ENCODE data around the gene GIT2. TPM values are rescaled to one million over a fixed set of nuclear protein-coding genes. Genes with fewer than 3 reads are reported as not detected.

The GIT2 gene
- total RNA-seq, 1 experiment from 2014 or later = 40.0 TPM

DNA sequence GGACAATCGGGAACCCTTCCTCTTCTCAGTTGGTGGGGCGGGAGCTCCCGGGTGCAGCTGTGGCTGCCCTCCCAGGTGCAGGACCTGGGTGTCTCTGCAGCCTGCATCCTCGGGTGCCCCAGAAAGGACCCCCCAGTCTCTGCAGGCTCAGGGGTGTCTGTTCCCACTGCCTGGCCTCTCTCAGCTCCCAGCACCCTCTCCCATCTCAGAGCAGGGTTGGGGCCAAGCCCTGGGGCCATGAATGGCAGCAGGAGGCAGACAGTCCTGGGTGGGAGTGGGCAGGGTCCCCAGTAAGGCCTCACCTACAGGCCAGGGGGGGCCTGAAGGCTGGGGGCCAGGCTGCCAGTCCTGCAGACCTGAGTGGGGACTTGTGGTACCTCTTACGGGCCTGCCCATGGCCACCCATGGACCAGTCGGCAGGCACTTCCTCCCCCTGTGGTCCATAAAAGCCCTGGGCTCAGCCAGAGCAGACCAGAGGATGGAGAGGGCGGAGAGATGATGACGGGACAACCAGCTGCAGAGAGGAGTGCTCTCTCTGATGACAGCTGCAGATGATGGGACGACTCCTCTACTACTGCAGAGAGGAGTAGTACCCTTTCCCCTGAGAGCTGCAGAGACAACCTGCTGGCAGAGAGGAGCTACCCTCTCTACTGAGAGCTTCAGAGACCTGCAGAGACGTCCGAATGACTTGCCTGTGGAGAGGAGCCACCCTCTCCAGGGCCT lies 69.5 kb downstream of the GIT2 start:
- DNase-seq (ENCODE audit: low read depth, low spot score) (no peak), ATAC-seq (no peak)
- H3K9me3 ChIP-seq (ENCODE audit: control insufficient read depth, insufficient read depth, low read depth, low read length) = no peaks in the 10 kb centered on the region
- intact Hi-C loops (cut with micrococcal nuclease; ENCODE audit: unreplicated experiment) = loop anchor here (10.0 kb wide), 1 partner anchor 72 kb away; no protein-coding TSS in a partner anchor
- H3K4me1 ChIP-seq (ENCODE audit: control insufficient read depth, insufficient read depth, low read length) = no peaks in the 10 kb centered on the region
- H3K27ac ChIP-seq (ENCODE audit: low read length) = no peak overlapping the region
- CTCF ChIA-PET = interaction anchor here (0.9 kb wide), 1 partner anchor 10 kb away, joined by 3 read pairs; no protein-coding TSS in a partner anchor
- H3K36me3 ChIP-seq (ENCODE audit: control insufficient read depth, insufficient read depth, low read length) = no peaks in the 10 kb centered on the region
- POLR2A ChIA-PET = interaction anchor here (0.6 kb wide), 1 partner anchor 20 kb away, joined by 6 read pairs; no protein-coding TSS in a partner anchor
- no TSS peak for BruUV-seq (replicated peaks)
- no peak overlapping the region for H3K4me3 ChIP-seq (ENCODE audit: low read depth in 2 of 2, low read length in 2 of 2)
- no peaks in the 10 kb centered on the region for H3K27me3 ChIP-seq (ENCODE audit: control insufficient read depth, insufficient read depth, low read length)
- TF ChIP-seq TCF7L2 (IDR thresholded peaks at IDR 0.05; ENCODE audit: low read depth, low read length) = no peak
- TF ChIP-seq, protein P1, sequence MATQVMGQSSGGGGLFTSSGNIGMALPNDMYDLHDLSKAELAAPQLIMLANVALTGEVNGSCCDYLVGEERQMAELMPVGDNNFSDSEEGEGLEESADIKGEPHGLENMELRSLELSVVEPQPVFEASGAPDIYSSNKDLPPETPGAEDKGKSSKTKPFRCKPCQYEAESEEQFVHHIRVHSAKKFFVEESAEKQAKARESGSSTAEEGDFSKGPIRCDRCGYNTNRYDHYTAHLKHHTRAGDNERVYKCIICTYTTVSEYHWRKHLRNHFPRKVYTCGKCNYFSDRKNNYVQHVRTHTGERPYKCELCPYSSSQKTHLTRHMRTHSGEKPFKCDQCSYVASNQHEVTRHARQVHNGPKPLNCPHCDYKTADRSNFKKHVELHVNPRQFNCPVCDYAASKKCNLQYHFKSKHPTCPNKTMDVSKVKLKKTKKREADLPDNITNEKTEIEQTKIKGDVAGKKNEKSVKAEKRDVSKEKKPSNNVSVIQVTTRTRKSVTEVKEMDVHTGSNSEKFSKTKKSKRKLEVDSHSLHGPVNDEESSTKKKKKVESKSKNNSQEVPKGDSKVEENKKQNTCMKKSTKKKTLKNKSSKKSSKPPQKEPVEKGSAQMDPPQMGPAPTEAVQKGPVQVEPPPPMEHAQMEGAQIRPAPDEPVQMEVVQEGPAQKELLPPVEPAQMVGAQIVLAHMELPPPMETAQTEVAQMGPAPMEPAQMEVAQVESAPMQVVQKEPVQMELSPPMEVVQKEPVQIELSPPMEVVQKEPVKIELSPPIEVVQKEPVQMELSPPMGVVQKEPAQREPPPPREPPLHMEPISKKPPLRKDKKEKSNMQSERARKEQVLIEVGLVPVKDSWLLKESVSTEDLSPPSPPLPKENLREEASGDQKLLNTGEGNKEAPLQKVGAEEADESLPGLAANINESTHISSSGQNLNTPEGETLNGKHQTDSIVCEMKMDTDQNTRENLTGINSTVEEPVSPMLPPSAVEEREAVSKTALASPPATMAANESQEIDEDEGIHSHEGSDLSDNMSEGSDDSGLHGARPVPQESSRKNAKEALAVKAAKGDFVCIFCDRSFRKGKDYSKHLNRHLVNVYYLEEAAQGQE (IDR thresholded peaks at IDR 0.05; ENCODE audit: insufficient read depth in 1 of 2, low read depth in 2 of 2, low read length in 1 of 2) = no peak
- no peak for TF ChIP-seq POLR2AphosphoS5 (IDR thresholded peaks at IDR 0.05; ENCODE audit: low read depth, low read length)
- TF ChIP-seq SIN3A (IDR thresholded peaks at IDR 0.05; ENCODE audit: borderline replicate concordance, insufficient read depth, low read depth, low read length) = no peak
- TF ChIP-seq, protein P2, sequence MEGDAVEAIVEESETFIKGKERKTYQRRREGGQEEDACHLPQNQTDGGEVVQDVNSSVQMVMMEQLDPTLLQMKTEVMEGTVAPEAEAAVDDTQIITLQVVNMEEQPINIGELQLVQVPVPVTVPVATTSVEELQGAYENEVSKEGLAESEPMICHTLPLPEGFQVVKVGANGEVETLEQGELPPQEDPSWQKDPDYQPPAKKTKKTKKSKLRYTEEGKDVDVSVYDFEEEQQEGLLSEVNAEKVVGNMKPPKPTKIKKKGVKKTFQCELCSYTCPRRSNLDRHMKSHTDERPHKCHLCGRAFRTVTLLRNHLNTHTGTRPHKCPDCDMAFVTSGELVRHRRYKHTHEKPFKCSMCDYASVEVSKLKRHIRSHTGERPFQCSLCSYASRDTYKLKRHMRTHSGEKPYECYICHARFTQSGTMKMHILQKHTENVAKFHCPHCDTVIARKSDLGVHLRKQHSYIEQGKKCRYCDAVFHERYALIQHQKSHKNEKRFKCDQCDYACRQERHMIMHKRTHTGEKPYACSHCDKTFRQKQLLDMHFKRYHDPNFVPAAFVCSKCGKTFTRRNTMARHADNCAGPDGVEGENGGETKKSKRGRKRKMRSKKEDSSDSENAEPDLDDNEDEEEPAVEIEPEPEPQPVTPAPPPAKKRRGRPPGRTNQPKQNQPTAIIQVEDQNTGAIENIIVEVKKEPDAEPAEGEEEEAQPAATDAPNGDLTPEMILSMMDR (IDR thresholded peaks at IDR 0.05) = no peak
- in situ Hi-C loops (cut with HindIII; ENCODE audit: low pct_unique_long_range_greater_than_20kb, low sequenced_read_pairs) = no loop called here

DNA sequence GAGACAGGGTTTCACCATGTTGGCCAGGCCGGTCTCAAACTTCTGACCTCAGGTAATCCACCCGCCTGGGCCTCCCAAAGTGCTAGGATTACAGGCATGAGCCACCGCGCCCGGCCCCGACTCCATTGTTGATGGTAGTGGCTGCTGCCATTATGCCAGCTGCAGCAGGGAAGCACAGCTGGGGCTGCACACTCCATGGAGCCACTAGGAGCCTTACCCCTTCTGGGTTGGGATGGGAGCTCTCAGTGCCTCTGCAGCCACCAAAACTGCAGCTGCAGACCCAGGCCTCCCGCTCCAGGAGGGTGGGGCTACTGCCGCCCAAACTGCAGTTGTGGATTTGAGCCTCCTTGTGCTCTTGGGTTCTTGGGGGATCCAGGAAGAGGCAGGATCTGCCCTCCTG lies 70.2 kb downstream of the GIT2 start:
- in situ Hi-C loops (cut with HindIII; ENCODE audit: low pct_unique_long_range_greater_than_20kb, low sequenced_read_pairs) = no loop called here

More for the DNA sequence above, 70.2 kb downstream of the GIT2 start:
- ATAC-seq (no peak; the same call in 1 of the 2 replicates), DNase-seq (ENCODE audit: low read depth, low spot score) (no peak)
- no peaks in the 10 kb centered on the region for H3K4me1 ChIP-seq (ENCODE audit: control insufficient read depth, insufficient read depth, low read length)
- ChIA-PET POLR2A (interaction anchor here (0.6 kb wide), 2 partner anchors 20 to 298 kb away, joined by 4 to 6 read pairs; no protein-coding TSS in a partner anchor), CTCF (no interaction called here)
- no peaks in the 10 kb centered on the region for H3K9me3 ChIP-seq (ENCODE audit: control insufficient read depth, insufficient read depth, low read depth, low read length)
- no TSS peak for BruUV-seq (replicated peaks)
- no peaks in the 10 kb centered on the region for H3K27me3 ChIP-seq (ENCODE audit: control insufficient read depth, insufficient read depth, low read length)
- no peak overlapping the region for H3K4me3 ChIP-seq (ENCODE audit: low read depth in 2 of 2, low read length in 2 of 2)
- intact Hi-C loops (cut with micrococcal nuclease; ENCODE audit: unreplicated experiment) = loop anchor here (10.0 kb wide), 1 partner anchor 71 kb away; no protein-coding TSS in a partner anchor
- TF ChIP-seq SIN3A (IDR thresholded peaks at IDR 0.05; ENCODE audit: borderline replicate concordance, insufficient read depth, low read depth, low read length) = no peak
- no peaks in the 10 kb centered on the region for H3K36me3 ChIP-seq (ENCODE audit: control insufficient read depth, insufficient read depth, low read length)
- H3K27ac ChIP-seq (ENCODE audit: low read length) = no peak overlapping the region

Measured in Panc1 (cell line).